K562 (cell line): ENCODE measurements around the gene RAB3IP. TPM values are rescaled to one million over a fixed set of nuclear protein-coding genes. Genes with fewer than 3 reads are reported as not detected.

ENCODE experiments used
- ARID4B ChIP-seq: sonication (generic); formaldehyde crosslinking; IDR thresholded peaks from 2 replicates; pipeline ENCODE4 v1.8.0; 2022; ENCODE audit warnings: mild to moderate bottlenecking, missing genetic modification reagents
- CAMTA2 ChIP-seq: fragments of 250-450 bp; sonication (Bioruptor Pico); conservative IDR thresholded peaks from 2 replicates; pipeline ENCODE4 v1.5.1; 2022
- CCNT2 ChIP-seq: IDR thresholded peaks from 2 replicates; pipeline ENCODE4 v1.6.1; 2011; ENCODE audit warnings: borderline replicate concordance, low read depth, mild to moderate bottlenecking, moderate library complexity, mixed read lengths, low read length; ENCODE audit not compliant: insufficient read length; ENCODE audit errors: extremely low read depth
- CREBBP ChIP-seq: IDR thresholded peaks from one replicate; pipeline ENCODE4 v1.6.1; 2012; ENCODE audit warnings: low read depth, mild to moderate bottlenecking, control low read depth, inconsistent platforms, low read length
- ETS1 ChIP-seq: conservative IDR thresholded peaks from 2 replicates; pipeline ENCODE4 v1.6.1; 2011; ENCODE audit warnings: low read depth, mild to moderate bottlenecking, low read length; ENCODE audit not compliant: control insufficient read depth
- ETV5 ChIP-seq: sonication (generic); formaldehyde crosslinking; IDR thresholded peaks from 2 replicates; pipeline ENCODE4 v1.4.0; 2020; ENCODE audit warnings: low read depth, mild to moderate bottlenecking, missing genetic modification reagents
- ETV6 ChIP-seq, 3 experiments: fragments of 150-350 bp in 1 of 3; sonication (generic) in 1 of 3; formaldehyde crosslinking in 1 of 3; IDR thresholded peaks; 2 replicates each; pipeline versions ENCODE4 v1.6.1 to v1.8.0; 2014 to 2022; ENCODE audit warnings: borderline replicate concordance in 2 of 3, low read depth in 2 of 3, antibody characterized with exemption in 1 of 3, low read length in 1 of 3, mild to moderate bottlenecking in 1 of 3, missing genetic modification reagents in 1 of 3
- FOXK1 ChIP-seq: sonication (generic); formaldehyde crosslinking; IDR thresholded peaks from 2 replicates; pipeline ENCODE4 v1.8.0; 2022; ENCODE audit warnings: missing genetic modification reagents, mild to moderate bottlenecking, borderline replicate concordance
- RBFOX2 ChIP-seq: fragments of 200-400 bp; formaldehyde crosslinking; IDR thresholded peaks from 2 replicates; pipeline ENCODE4 v1.6.1; 2017; ENCODE audit warnings: low read depth, mild to moderate bottlenecking, low read length, moderate library complexity
- SRSF3 ChIP-seq: fragments of 200-400 bp; formaldehyde crosslinking; IDR thresholded peaks from 2 replicates; pipeline ENCODE4 v1.6.1; 2016; ENCODE audit warnings: mild to moderate bottlenecking, low read length, moderate library complexity; ENCODE audit not compliant: insufficient read depth
- TCF7L2 ChIP-seq: fragments of 150-350 bp; IDR thresholded peaks from 2 replicates; pipeline ENCODE4 v1.6.1; 2016; ENCODE audit warnings: low read depth, mild to moderate bottlenecking, low read length, moderate library complexity
- YY1 ChIP-seq, 3 experiments: IDR thresholded peaks; 2 replicates each; pipeline ENCODE4 v1.6.1; 2011; ENCODE audit warnings: low read length in 2 of 3, mild to moderate bottlenecking in 2 of 3, moderate library complexity in 2 of 3, borderline replicate concordance in 1 of 3, control low read depth in 1 of 3, low read depth in 1 of 3; ENCODE audit not compliant: insufficient read depth in 3 of 3, insufficient replicate concordance in 2 of 3, control insufficient read depth in 1 of 3, insufficient read length in 1 of 3; ENCODE audit errors: extremely low read depth in 1 of 3
- ZEB2 ChIP-seq: fragments of 450-650 bp; IDR thresholded peaks from 2 replicates; pipeline ENCODE4 v1.6.1; 2016
- ZNF277 ChIP-seq: fragments of 250-450 bp; sonication (Bioruptor Pico); IDR thresholded peaks from 2 replicates; pipeline ENCODE4 v1.8.0; 2022; ENCODE audit warnings: inconsistent platforms, mild to moderate bottlenecking, moderate library complexity, borderline replicate concordance
- ZNF507 ChIP-seq: conservative IDR thresholded peaks from 2 replicates; pipeline ENCODE4 v1.6.1; 2017; ENCODE audit warnings: missing genetic modification characterization, missing compliant biosample characterization
- polyA plus RNA-seq, 8 experiments: library from polyadenylated mRNA; depleted of rRNA in 4 of 8; stranded (reverse) in 5 of 8; unstranded in 3 of 8; fragments of >200 nt; fragmentation: Nextera tagmentation in 2 of 8; fragmentation: Illumina TruSeq in 1 of 8; extraction: Ambion mirVana in 2 of 8; extraction: Trizol in 1 of 8; gene quantifications; 2 replicates each; pipeline versions ENCODE4 v1.2.1 to v1.2.3, GENCODE V29; 2011 to 2014; ENCODE audit warnings: inconsistent platforms in 1 of 8, missing spikeins in 1 of 8
- total RNA-seq, 7 experiments: library from RNA; depleted of rRNA in 6 of 7; stranded (reverse); fragments of >200 nt in 6 of 7; fragmentation: Illumina TruSeq in 2 of 7; extraction: Trizol in 2 of 7; gene quantifications; 2 replicates each; pipeline versions ENCODE4 v1.2.1 to v1.2.3, GENCODE V29; 2011 to 2021; ENCODE audit warnings: low replicate concordance in 1 of 7

RAB3IP gene
- total and polyA plus RNA-seq, 9 of the 15 experiments (the other 6 are each of a cell fraction or from before 2014, with no cell fraction given) = 5.6 to 25.5 (median 11.3) TPM

- TF ChIP-seq SRSF3 = no peak
- no peak for TF ChIP-seq CREBBP
- no peak for TF ChIP-seq ETV5 (CRISPR knock-in tag)
- no peak for TF ChIP-seq ETV6 (IDR thresholded peaks at IDR 0.05; ENCODE audit: borderline replicate concordance in 1 of 2, low read depth in 2 of 2, low read length in 1 of 2)
- TF ChIP-seq ETV6 (CRISPR knock-in tag; IDR thresholded peaks at IDR 0.05; ENCODE audit: borderline replicate concordance) = no peak
- no peak for TF ChIP-seq ZNF507
- peak; percentile 77 for TF ChIP-seq CCNT2
- TF ChIP-seq YY1 (IDR thresholded peaks at IDR 0.05; ENCODE audit: borderline replicate concordance in 1 of 3, control insufficient read depth in 1 of 3, extremely low read depth in 1 of 3, insufficient read depth in 3 of 3, insufficient read length in 1 of 3, insufficient replicate concordance in 2 of 3, low read depth in 1 of 3, low read length in 2 of 3) = peak in 2 of 3 experiments; percentile 49 to 60
- no peak for TF ChIP-seq TCF7L2
- peak; percentile 41; the same call in 1 of the 2 replicates for TF ChIP-seq ETS1
- peak; percentile 52 for TF ChIP-seq RBFOX2
- 0 out of 2 replicates have a peak, but pooled peaks have one; percentile 16 for TF ChIP-seq ZEB2
- no peak for TF ChIP-seq CAMTA2 (CRISPR knock-in tag)
- TF ChIP-seq ARID4B (CRISPR knock-in tag) = peak; percentile 9; the same call in 1 of the 2 replicates
- TF ChIP-seq FOXK1 (CRISPR knock-in tag) = no peak
- TF ChIP-seq ZNF277 (CRISPR knock-in tag) = no peak
These were observed at the start of gene RAB3IP (continued) for GRCh38 chr12:69738351-69739286.
